Gastroesophageal sphincter (tissue), 3 donors: ENCODE data around the gene BCL2L11.

ENCODE experiments used
- EP300 ChIP-seq: sonication (generic); formaldehyde crosslinking; IDR thresholded peaks from one replicate; pipeline ENCODE4 v1.6.1; 2017; ENCODE audit warnings: antibody characterized with exemption, mild to moderate bottlenecking
- POLR2A ChIP-seq, 2 donors: fragments of 450-650 bp; IDR thresholded peaks; one replicate each; pipeline ENCODE4 v1.6.1; 2017; ENCODE audit warnings: antibody characterized with exemption in 2 of 2, mild to moderate bottlenecking in 2 of 2, moderate library complexity in 1 of 2
- POLR2AphosphoS5 ChIP-seq: sonication (generic); formaldehyde crosslinking; IDR thresholded peaks from one replicate; pipeline ENCODE4 v1.6.1; 2017; ENCODE audit warnings: antibody characterized with exemption
- TF ChIP-seq, protein P1 (sequence below), 4 experiments: fragments of 200-600 bp in 2 of 4; fragments of 450-650 bp in 2 of 4; sonication (generic) in 1 of 4; IDR thresholded peaks; one replicate each; pipeline ENCODE4 v1.5.1; 2017 to 2019; ENCODE audit warnings: antibody characterized with exemption in 4 of 4, mild to moderate bottlenecking in 2 of 4, moderate library complexity in 2 of 4

GRCh38 chr2:111172666-111173065 lies 52.0 kb downstream of the BCL2L11 start:
- TF ChIP-seq, protein P1, sequence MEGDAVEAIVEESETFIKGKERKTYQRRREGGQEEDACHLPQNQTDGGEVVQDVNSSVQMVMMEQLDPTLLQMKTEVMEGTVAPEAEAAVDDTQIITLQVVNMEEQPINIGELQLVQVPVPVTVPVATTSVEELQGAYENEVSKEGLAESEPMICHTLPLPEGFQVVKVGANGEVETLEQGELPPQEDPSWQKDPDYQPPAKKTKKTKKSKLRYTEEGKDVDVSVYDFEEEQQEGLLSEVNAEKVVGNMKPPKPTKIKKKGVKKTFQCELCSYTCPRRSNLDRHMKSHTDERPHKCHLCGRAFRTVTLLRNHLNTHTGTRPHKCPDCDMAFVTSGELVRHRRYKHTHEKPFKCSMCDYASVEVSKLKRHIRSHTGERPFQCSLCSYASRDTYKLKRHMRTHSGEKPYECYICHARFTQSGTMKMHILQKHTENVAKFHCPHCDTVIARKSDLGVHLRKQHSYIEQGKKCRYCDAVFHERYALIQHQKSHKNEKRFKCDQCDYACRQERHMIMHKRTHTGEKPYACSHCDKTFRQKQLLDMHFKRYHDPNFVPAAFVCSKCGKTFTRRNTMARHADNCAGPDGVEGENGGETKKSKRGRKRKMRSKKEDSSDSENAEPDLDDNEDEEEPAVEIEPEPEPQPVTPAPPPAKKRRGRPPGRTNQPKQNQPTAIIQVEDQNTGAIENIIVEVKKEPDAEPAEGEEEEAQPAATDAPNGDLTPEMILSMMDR (IDR thresholded peaks at IDR 0.05), result no peak
- TF ChIP-seq POLR2A (IDR thresholded peaks at IDR 0.05), result no peak
- TF ChIP-seq POLR2AphosphoS5, result no peak
- TF ChIP-seq EP300, result no peak
